SK-N-SH treated with all-trans-retinoic acid at 6 μM for 48 hours (cell line): ENCODE data around the gene RCOR1.

Source experiments
- ESRRG ChIP-seq: fragments of 250-450 bp; sonication (Bioruptor Pico); IDR thresholded peaks from 2 replicates; pipeline ENCODE4 v1.6.1; 2021; ENCODE audit warnings: mild to moderate bottlenecking
- GLIS3 ChIP-seq: fragments of 250-450 bp; sonication (Bioruptor Pico); IDR thresholded peaks from 2 replicates; pipeline ENCODE4 v1.5.0; 2020; ENCODE audit warnings: mild to moderate bottlenecking, moderate library complexity
- OSR1 ChIP-seq: fragments of 250-450 bp; sonication (Bioruptor Pico); IDR thresholded peaks from 2 replicates; pipeline ENCODE4 v1.8.0; 2022; ENCODE audit warnings: moderate library complexity, mild to moderate bottlenecking, inconsistent platforms
- RARB ChIP-seq: fragments of 250-450 bp; sonication (Bioruptor Pico); IDR thresholded peaks from 2 replicates; pipeline ENCODE4 v1.8.0; 2021; ENCODE audit warnings: mild to moderate bottlenecking, moderate library complexity
- TOX ChIP-seq: fragments of 250-450 bp; sonication (Bioruptor Pico); IDR thresholded peaks from 2 replicates; pipeline ENCODE4 v1.8.0; 2021; ENCODE audit warnings: mild to moderate bottlenecking, moderate library complexity, borderline replicate concordance
- ZFP3 ChIP-seq: fragments of 250-450 bp; sonication (Bioruptor Pico); IDR thresholded peaks from 2 replicates; pipeline ENCODE4 v1.5.0; 2020; ENCODE audit warnings: mild to moderate bottlenecking, moderate library complexity
- ZFP30 ChIP-seq: fragments of 450-650 bp; formaldehyde crosslinking; IDR thresholded peaks from 2 replicates; pipeline ENCODE4 v1.5.0; 2022; ENCODE audit warnings: mild to moderate bottlenecking, moderate library complexity
- TF ChIP-seq, protein P1 (sequence below): fragments of 250-450 bp; sonication (Bioruptor Pico); IDR thresholded peaks from 2 replicates; pipeline ENCODE4 v1.5.1; 2020; ENCODE audit warnings: low read depth, mild to moderate bottlenecking, moderate library complexity
- TF ChIP-seq, protein P2 (sequence below): fragments of 250-450 bp; sonication (Bioruptor Pico); IDR thresholded peaks from 2 replicates; pipeline ENCODE4 v1.8.0; 2020; ENCODE audit warnings: mild to moderate bottlenecking, moderate library complexity, borderline replicate concordance
- TF ChIP-seq, protein P3 (sequence below): fragments of 250-450 bp; sonication (Bioruptor Pico); IDR thresholded peaks from 2 replicates; pipeline ENCODE4 v1.5.1; 2021; ENCODE audit warnings: mild to moderate bottlenecking, moderate library complexity

DNA sequence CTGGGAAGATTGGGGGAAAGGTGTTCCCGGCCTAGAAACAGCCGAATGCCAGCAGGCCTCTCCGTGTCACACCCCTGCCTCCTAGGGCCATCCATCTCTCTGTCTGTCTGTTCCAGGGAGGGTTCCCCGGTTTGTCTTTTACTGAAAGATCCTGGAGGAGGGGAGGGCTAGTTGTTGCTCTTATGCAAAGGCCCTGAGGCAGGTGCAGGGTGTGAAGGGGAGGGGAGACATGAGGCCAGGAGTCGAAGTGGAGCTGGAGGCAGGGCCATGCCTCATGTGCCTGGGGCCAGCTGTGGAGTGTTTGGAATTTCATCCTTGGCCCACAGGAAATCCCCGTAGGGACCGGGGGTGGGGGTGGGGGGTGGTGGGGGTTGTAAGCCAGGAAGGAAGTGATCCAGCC is 8.7 kb upstream of the RCOR1 start:
- no peak for TF ChIP-seq ZFP30 (CRISPR knock-in tag)
- TF ChIP-seq, protein P1, sequence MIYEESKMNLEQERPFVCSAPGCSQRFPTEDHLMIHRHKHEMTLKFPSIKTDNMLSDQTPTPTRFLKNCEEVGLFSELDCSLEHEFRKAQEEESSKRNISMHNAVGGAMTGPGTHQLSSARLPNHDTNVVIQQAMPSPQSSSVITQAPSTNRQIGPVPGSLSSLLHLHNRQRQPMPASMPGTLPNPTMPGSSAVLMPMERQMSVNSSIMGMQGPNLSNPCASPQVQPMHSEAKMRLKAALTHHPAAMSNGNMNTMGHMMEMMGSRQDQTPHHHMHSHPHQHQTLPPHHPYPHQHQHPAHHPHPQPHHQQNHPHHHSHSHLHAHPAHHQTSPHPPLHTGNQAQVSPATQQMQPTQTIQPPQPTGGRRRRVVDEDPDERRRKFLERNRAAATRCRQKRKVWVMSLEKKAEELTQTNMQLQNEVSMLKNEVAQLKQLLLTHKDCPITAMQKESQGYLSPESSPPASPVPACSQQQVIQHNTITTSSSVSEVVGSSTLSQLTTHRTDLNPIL, result no peak
- no peak for TF ChIP-seq RARB (CRISPR knock-in tag)
- TF ChIP-seq ESRRG (CRISPR knock-in tag), result no peak
- no peak for TF ChIP-seq TOX (CRISPR knock-in tag)
- no peak for TF ChIP-seq OSR1 (CRISPR knock-in tag)
- no peak for TF ChIP-seq ZFP3
- TF ChIP-seq, protein P2, sequence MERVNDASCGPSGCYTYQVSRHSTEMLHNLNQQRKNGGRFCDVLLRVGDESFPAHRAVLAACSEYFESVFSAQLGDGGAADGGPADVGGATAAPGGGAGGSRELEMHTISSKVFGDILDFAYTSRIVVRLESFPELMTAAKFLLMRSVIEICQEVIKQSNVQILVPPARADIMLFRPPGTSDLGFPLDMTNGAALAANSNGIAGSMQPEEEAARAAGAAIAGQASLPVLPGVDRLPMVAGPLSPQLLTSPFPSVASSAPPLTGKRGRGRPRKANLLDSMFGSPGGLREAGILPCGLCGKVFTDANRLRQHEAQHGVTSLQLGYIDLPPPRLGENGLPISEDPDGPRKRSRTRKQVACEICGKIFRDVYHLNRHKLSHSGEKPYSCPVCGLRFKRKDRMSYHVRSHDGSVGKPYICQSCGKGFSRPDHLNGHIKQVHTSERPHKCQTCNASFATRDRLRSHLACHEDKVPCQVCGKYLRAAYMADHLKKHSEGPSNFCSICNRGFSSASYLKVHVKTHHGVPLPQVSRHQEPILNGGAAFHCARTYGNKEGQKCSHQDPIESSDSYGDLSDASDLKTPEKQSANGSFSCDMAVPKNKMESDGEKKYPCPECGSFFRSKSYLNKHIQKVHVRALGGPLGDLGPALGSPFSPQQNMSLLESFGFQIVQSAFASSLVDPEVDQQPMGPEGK (CRISPR knock-in tag), result no peak
- TF ChIP-seq, protein P3, sequence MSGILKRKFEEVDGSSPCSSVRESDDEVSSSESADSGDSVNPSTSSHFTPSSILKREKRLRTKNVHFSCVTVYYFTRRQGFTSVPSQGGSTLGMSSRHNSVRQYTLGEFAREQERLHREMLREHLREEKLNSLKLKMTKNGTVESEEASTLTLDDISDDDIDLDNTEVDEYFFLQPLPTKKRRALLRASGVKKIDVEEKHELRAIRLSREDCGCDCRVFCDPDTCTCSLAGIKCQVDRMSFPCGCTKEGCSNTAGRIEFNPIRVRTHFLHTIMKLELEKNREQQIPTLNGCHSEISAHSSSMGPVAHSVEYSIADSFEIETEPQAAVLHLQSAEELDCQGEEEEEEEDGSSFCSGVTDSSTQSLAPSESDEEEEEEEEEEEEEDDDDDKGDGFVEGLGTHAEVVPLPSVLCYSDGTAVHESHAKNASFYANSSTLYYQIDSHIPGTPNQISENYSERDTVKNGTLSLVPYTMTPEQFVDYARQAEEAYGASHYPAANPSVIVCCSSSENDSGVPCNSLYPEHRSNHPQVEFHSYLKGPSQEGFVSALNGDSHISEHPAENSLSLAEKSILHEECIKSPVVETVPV (CRISPR knock-in tag), result no peak
- TF ChIP-seq GLIS3 (CRISPR knock-in tag), result no peak
